SHP77 treated with DMSO at 0.1 percent for 48 hours (cell line): ENCODE measurements around the gene ZNF878.
"Not testable (repeated sequence)": the region's sequence is repeated elsewhere in the genome, so short reads cannot be mapped to it uniquely, and the experiment has no call there.

ENCODE experiments used
- DNase-seq: peaks from one replicate; lab custom pipeline; 2025; lab: John Stamatoyannopoulos, UW

Gene ZNF878

GRCh38 chr19:12052497-12053169 is at the start of gene ZNF878:
TSS of gene ZNF878 (minus strand) at chr19:12052961. CDS start at chr19:12052801, 160 bp downstream.
- DNase-seq: peak; percentile 95

DNA sequence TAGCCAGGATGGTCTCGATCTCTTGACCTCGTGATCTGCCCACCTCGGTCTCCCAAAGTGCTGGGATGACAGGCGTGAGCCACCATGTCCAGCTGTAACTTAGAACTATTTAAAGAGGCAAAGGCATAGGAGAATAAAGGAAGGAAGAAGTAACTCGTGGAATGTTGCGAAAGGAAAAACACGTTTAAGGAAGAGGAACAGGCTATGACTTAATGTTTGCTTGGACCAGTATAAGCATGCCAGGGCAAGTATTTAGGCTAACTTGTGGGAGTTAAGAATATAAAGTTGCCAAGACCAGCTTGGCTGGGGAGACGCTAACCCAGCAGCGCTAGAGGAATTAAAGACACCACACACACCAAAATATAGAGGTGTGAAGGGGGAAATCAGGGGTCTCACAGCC is 45.3 kb upstream of the ZNF878 start:
- no peak for DNase-seq

GRCh38 chr19:12095111-12095790 is 42.5 kb upstream of the ZNF878 start:
- no peak for DNase-seq

DNA sequence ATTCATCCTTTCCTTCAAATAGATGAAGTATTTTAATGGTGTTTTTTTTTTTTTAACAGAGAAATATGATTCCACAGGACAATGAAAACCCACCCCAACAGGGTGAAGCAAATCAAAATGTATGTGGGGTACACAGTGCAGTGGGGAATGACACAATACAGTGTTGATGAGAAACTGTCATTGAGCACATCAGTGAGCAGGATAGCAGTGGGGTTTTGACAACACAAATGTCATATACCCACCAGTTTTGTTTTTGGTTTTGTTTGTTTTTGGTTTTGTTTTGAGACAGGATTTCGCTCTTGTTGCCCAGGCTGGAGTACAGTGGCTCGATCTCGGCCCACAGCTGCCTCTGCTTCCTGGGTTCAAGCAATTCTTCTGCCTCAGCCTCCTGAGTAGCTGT is 41.0 kb upstream of the ZNF878 start:
- no peak for DNase-seq

DNA sequence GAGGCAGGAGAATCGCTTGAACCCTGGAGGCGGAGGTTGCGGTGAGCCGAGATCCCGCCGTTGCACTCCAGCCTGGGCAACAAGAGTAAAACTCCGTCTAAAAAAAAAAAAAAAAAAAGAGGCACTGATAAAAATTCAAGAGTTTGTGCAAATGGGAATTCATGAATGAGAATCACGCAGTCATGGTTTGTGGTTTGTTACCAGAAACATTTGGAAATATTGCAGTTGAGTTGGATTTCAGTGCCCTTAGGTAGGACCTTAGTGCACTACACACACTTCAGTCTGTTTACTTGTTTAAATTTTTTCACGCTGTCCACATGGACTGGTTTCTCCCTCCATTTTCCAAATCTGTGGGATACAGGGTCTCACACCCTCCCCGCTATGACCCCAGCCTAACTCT is 40.2 kb upstream of the ZNF878 start:
- no peak for DNase-seq

DNA sequence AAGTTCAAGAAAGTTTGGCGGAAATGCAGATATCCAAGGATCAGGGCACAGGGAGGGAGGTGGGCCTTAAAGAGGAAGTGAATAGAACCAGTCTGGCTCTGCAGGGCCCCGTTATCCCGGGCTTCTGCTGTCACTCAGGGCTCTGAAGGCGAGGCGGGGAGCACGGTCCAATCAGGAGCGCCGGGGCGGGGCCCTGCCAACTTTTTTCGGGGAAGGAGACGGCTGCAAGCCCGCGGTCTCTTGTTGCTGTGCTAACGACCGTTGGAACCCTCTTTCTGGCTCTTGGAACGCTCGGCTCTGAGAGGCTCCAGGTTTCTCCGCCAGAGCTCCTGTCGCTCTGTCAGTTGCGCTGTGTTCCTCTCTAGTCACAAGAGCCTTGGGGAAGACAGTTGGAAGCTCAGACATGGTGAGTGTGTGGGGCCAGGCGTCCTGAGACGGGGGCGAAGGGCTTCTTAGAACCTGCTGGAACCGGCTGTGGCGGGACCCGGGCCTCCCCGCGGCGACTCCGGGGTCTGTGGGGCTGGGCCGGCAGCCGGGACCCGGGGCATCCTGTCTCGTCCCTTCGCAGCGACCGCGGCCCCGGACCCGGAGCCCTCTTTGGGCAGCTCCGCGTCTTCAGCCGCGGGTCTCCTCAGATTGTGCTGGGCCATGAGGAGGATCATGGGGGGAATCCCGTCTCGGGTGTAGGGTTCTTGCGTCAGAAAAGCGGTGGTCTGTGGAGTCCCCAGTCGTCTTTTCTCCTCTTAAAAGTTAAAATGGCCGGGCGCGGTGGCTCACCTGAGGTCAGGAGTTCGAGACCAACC is 39.5 kb upstream of the ZNF878 start:
- no peak for DNase-seq

DNA sequence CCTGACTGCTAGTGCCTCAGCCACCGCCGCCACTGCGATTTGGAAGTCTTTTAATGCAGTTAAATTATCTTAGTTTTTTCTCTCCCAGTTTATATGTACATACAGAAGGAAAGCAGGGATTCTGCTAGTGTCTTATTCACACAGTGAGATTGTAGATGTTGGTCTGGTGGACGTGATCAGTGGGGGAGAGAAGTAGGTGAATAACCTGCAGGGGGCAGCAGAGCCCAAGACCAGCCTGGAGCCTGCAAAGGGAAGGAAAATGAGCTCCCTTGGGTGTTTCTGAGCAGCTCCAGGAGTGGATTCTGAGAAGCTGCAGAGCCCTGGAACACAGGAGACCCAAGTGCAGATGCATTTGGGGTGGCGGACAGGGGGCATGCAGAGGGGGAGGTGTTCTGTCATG is 38.0 kb upstream of the ZNF878 start:
- DNase-seq: no peak

GRCh38 chr19:12085074-12085818 is 32.5 kb upstream of the ZNF878 start:
- DNase-seq: no peak

DNA sequence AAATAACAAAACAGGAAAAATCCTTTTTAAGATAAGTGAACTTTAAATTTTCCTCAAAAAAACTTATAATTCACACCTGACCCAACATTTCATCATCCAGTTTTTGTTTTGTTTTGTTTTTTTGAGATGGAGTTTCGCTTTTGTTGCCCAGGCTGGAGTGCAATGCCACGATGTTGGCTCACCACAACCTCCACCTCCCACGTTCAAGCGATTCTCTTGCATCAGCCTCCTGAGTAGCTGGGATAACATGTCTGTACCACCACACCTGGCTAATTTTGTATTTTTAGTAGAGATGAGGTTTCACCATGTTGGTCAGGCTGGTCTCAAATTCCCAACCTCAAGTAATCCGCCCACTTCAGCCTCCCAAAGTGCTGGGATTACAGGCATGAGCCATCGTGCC is 30.6 kb upstream of the ZNF878 start:
- not testable (repeated sequence) for DNase-seq

GRCh38 chr19:12077375-12077774 is 24.6 kb upstream of the ZNF878 start:
- no peak for DNase-seq

DNA sequence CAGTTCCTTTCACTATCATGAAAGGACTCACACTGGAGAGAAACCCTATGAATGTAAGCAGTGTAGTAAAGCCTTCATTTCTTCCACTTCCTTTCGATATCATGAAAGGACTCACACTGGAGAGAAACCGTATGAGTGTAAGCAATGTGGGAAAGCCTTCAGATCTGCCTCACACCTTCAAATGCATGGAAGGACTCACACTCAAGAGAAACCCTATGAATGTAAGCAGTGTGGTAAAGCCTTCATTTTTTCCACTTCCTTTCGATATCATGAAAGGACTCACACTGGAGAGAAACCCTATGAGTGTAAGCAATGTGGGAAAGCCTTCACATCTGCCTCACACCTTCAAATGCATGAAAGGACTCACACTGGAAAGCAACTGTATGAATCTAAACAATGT is 23.6 kb upstream of the ZNF878 start:
- not testable (repeated sequence) for DNase-seq

GRCh38 chr19:12075538-12076139 is 22.9 kb upstream of the ZNF878 start:
- no peak for DNase-seq

- DNase-seq: no peak
Observed at GRCh38 chr19:12064590-12065538, 12.1 kb upstream of the ZNF878 start, which contains the start of gene ZNF844. TSS of gene ZNF844 (plus strand) at chr19:12064731. CDS start at chr19:12064874, 143 bp downstream.

DNA sequence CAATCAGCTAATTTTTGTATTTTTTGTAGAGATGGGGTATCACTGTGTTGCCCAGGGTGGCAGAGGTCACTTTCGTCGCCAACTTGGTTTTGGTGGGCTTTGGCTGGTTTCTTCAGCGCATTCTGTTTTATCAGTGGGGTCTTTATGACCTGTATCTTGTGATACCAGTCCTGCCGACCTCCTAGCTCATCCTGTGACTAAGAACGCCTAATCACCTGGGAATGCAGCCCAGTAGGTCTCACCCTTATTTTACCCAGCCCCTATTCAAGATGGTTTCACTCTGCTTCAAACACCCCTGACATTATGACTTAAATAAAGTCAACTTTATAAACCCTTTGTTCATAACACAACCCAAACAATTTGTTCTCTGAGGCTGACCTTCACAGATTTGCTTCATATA is 3.0 kb upstream of the ZNF878 start:
- no peak for DNase-seq

- no peak for DNase-seq
Observed at GRCh38 chr19:12052091-12052496, 667 bp downstream of the ZNF878 start.

GRCh38 chr19:12047868-12048267 is 4.9 kb downstream of the ZNF878 start:
- DNase-seq: no peak

DNA sequence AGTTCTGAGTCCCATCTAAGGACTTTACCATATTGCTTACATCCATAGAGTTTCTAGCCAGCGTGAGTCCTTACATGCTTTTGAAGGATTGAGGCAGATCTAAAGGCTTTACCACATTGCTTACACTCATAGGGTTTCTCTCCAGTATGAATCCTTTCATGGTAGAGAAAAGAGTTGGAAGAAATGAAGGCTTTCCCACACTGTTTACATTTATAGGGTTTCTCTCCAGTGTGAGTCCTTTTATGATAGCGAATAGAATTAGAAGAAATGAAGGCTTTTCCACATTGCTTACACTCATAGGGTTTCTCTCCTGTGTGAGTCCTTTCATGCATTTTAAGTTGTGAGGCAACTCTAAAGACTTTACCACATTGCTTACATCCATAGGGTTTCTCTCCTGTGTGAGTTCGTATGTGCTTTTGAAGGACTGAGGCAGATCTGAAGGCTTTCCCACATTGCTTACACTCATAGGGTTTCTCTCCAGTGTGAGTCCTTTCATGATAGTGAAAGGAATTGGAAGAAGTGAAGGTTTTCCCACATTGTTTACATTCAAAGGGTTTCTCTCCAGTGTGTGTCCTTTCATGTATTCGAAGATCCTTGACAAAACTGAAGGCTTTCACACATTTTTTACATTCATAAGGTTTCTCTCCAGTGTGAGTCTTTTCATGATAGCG is 8.9 kb downstream of the ZNF878 start:
- DNase-seq: no peak

DNA sequence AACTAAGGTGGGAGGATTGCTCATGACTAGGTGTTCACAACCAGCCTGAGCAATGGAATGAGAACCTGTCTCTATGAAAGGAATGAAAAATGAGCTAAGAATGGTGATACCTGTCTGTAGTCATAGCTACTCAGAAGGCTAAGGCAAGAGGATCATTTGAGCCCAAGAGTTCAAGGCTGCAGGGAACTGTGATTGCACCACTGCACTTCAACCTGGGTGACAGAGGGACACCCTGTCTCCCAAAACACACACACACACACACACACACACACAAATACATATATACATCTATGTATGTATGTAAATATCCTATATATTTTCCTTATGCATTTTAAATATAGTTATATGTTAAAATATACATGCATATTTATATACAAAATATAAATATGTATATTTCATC is 9.9 kb downstream of the ZNF878 start:
- DNase-seq: no peak

DNA sequence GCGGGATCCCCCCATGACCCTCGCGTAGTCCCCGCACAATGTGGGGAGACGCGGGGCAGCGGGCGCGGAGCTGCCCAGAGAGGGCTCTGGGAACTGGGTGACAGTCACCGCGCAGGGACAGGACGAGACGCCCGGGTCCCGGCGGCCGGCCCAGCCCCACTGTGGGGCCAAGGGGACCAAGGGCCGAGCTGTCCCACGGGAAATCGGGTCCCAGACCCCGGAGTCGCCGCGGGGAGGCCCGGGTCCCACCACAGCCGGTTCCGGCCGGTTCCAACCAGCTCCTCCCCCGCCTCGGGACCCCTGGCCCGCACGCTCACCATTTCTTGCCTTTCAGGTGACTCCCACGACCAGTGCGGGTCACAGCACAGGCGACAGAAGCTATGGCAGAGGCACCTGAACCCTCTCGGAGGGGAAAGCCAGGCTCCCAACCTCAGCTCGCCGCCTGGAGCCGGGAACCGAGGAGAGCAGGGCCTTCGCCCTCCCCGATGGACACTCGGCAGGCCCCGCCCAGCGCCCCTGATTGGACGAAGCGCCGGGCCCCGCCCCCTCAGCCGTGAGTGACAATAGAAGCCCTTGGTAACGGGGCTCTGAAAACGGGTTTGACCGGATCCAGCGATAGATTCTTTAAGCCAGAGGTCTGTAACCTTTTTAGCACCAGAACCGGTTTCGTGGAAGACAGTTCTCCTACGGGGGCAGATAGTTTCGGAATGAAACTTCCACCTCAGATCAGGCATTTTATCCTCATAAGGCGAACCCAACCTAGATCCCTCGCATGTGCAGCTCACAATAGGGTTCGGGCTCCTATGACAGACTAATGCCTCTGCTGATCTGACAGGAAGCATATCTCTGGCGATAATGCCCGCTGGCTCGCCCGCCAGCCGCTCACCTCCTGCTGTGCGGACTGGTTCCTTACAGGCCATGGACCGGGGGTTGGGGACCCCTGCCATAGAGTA is 17.3 kb downstream of the ZNF878 start, which contains the start of gene ZNF433:
TSS of gene ZNF433 (minus strand) at position 460 of the 953 bp plus-strand sequence. CDS start at position 320, 140 bp downstream.
- peak; percentile 68 for DNase-seq
